HUES6 (cell line): ENCODE measurements around the gene MID1.

Source experiments
- H3K27ac ChIP-seq: 2 replicates; pipeline ENCODE4 v1.7.0; 2013; ENCODE audit warnings: low read depth, mild to moderate bottlenecking, low read length, inconsistent platforms
- H3K27me3 ChIP-seq: 2 replicates; pipeline ENCODE4 v1.6.1; 2013; ENCODE audit warnings: low read length; ENCODE audit not compliant: control insufficient read depth, insufficient read depth
- H3K36me3 ChIP-seq: 2 replicates; pipeline ENCODE4 v1.6.1; 2013; ENCODE audit warnings: low read length; ENCODE audit not compliant: control insufficient read depth, insufficient read depth
- H3K4me1 ChIP-seq: 2 replicates; pipeline ENCODE4 v1.6.1; 2013; ENCODE audit warnings: low read length; ENCODE audit not compliant: control insufficient read depth, insufficient read depth
- H3K4me3 ChIP-seq: 2 replicates; pipeline ENCODE4 v1.5.1; 2013; ENCODE audit warnings: low read depth, low read length
- H3K9ac ChIP-seq: one replicate; pipeline ENCODE4 v1.6.1; 2013; ENCODE audit warnings: mild to moderate bottlenecking, low read length
- H3K9me3 ChIP-seq: 2 replicates; pipeline ENCODE4 v1.6.1; 2013; ENCODE audit warnings: low read depth, low read length; ENCODE audit not compliant: control insufficient read depth, insufficient read depth

Gene MID1

DNA sequence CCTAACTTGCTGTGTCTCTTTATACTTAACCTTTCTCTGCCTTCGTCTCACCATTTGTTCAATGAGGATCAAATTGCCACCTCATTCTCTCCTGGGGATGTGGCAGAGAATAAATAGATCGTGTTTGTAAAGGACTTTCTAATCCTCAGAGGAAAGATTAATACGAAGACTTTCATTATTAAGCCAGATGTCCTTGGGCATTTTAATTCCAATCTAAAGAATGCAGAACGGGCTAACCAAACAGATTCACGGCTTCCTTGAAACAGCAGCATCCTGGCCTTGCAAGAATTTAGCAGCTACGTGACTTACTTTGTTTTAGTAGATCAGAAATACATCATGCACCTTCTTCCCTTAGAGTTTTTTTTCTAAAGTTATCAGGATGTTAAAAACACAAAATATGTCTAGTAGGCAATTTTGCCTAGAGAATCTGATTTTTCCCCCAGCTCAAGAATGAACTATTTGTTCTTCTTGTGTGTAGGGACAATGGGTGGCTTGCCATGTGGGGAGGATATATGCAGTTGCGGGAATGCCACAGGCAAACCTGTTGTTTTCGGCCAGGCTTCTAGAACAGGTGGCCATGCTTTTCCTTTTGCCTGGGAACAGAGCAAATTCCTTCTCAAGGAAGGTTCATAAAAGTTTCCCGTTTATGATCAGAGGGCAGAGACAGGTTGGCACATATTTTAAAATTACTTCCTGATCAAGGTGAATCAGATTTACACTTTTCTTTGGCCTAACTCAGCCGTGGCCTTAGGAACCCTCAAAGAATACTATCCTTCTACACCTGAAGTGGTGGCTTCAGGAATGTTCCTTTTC is 3.0 kb downstream of the MID1 start:
- peaks cover 73% of the 10 kb centered on the region for H3K4me1 ChIP-seq
- H3K27ac ChIP-seq, result peak overlapping the region; percentile 69
- H3K4me3 ChIP-seq, result peak overlapping the region; percentile 75
- no peaks in the 10 kb centered on the region for H3K27me3 ChIP-seq
- no peaks in the 10 kb centered on the region for H3K9me3 ChIP-seq
- H3K36me3 ChIP-seq, result no peaks in the 10 kb centered on the region
- H3K9ac ChIP-seq, result peak overlapping the region; percentile 78

DNA sequence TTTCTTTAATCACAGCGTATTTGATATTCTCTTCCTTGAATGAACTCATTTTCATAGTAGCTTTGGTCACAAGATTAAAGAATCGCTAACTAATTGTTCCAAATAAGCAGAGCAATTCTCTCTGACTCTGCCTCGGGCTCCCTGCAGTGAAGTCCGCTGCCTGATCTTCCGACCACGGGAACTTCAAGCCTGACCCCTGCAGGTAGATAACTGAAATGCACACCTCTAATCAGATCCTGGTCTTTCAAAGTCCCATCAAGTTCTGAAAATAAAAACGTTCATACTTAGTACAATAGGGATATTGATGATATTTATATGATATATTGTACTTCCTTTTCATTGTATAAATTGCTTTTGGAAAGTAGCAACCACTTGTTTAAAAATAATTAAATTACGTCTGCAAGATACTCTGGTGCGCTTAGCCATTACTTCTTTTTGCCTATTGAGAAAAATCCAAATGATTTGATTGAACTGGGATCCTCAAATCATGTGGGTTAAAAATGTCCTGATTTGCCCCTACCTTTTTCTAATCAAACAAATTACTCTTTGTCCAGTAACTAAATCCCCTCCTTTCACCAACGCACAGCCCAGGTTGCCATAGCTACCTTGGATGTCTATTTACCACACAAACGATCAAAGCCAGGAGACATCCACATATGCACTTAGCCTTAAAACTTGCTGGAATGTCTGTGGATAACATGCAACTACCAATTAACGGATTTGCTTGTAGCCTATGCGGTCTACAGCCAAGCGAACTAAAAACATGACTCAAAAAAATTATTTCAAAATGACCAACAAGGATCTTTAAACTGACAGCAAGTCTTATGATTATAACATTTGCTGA is 4.2 kb downstream of the MID1 start:
- H3K27me3 ChIP-seq, result no peaks in the 10 kb centered on the region
- no peaks in the 10 kb centered on the region for H3K9me3 ChIP-seq
- no peaks in the 10 kb centered on the region for H3K36me3 ChIP-seq
- peak overlapping the region; percentile 34 for H3K9ac ChIP-seq
- H3K4me1 ChIP-seq, result peaks cover 72% of the 10 kb centered on the region
- peak overlapping the region; percentile 69 for H3K27ac ChIP-seq
- peak overlapping the region; percentile 75 for H3K4me3 ChIP-seq

GRCh38 chrX:10612215-10612614 is 8.2 kb downstream of the MID1 start:
- Histone ChIP-seq H3K9ac (peak overlapping the region; percentile 27), H3K9me3 (no peaks in the 10 kb centered on the region), H3K27me3 (no peaks in the 10 kb centered on the region), H3K36me3 (no peaks in the 10 kb centered on the region), H3K4me1 (peaks cover 79% of the 10 kb centered on the region), H3K4me3 (0 out of 2 replicates have a peak overlapping the region, but pooled peaks have one; percentile 36), H3K27ac (peak overlapping the region; percentile 92)

GRCh38 chrX:10611441-10612090 is 8.8 kb downstream of the MID1 start:
- no peaks in the 10 kb centered on the region for H3K27me3 ChIP-seq
- peak overlapping the region; percentile 27 for H3K9ac ChIP-seq
- peak overlapping the region; percentile 36 for H3K4me3 ChIP-seq
- peak overlapping the region; percentile 92 for H3K27ac ChIP-seq
- H3K9me3 ChIP-seq, result no peaks in the 10 kb centered on the region
- H3K4me1 ChIP-seq, result peaks cover 73% of the 10 kb centered on the region
- no peaks in the 10 kb centered on the region for H3K36me3 ChIP-seq

DNA sequence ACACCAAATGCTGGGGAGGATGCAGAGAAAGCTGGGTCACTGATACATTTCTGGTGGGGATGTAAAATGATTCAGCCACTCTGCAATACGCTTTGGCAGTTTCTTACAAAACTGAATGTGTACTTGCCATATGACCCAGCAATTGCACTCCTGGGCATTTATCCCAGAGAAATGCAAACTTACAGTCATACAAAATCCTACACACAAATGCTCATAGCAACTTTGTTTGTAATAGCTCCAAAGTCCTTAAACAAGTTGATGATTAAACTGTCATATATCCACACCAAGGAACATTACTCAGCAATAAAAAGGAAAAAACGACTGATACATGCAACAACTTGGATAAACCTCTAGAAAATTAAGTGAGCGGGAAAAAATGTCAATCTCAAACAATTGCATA is 12.3 kb downstream of the MID1 start:
- H3K27ac ChIP-seq, result no peak overlapping the region
- no peak overlapping the region for H3K9ac ChIP-seq
- H3K4me1 ChIP-seq, result peaks cover 69% of the 10 kb centered on the region
- no peaks in the 10 kb centered on the region for H3K27me3 ChIP-seq
- H3K4me3 ChIP-seq, result no peak overlapping the region
- H3K9me3 ChIP-seq, result no peaks in the 10 kb centered on the region
- no peaks in the 10 kb centered on the region for H3K36me3 ChIP-seq

- Histone ChIP-seq H3K27ac (0 out of 2 replicates have a peak overlapping the region, but pooled peaks have one; percentile 6), H3K36me3 (no peaks in the 10 kb centered on the region)
Observed at GRCh38 chrX:10607233-10607632, 13.2 kb downstream of the MID1 start.

DNA sequence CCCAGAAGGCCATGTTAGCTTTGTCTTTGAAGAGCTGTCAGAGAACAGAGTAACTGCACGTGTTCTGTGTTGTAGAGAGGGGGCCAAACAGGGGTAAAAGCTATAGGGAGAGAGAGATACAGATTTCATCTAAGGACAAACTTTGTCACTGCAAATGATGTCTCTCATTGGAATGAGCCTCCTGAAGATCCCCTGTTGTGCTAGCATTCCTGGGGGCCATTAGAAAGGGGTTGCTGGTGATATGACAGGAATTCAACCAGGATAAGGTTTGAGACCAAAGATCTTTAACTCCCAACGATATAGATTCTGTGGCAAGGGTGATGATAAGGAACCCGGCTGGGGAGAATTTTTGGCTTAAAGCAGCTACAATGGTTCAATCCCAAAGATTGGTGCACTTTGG is 16.8 kb downstream of the MID1 start:
- no peaks in the 10 kb centered on the region for H3K27me3 ChIP-seq
- peak overlapping the region; percentile 28; the same call in 1 of the 2 replicates for H3K27ac ChIP-seq
- H3K9me3 ChIP-seq, result no peaks in the 10 kb centered on the region
- no peak overlapping the region for H3K4me3 ChIP-seq
- peaks cover 63% of the 10 kb centered on the region for H3K4me1 ChIP-seq
- H3K9ac ChIP-seq, result no peak overlapping the region
- H3K36me3 ChIP-seq, result no peaks in the 10 kb centered on the region

More at GRCh38 chrX:10607233-10607632, 13.2 kb downstream of the MID1 start:
- no peak overlapping the region for H3K4me3 ChIP-seq
- no peak overlapping the region for H3K9ac ChIP-seq
- peaks cover 69% of the 10 kb centered on the region for H3K4me1 ChIP-seq
- no peaks in the 10 kb centered on the region for H3K27me3 ChIP-seq
- no peaks in the 10 kb centered on the region for H3K9me3 ChIP-seq

- no peaks in the 10 kb centered on the region for H3K27me3 ChIP-seq
- H3K9ac ChIP-seq, result no peak overlapping the region
- no peaks in the 10 kb centered on the region for H3K36me3 ChIP-seq
- no peak overlapping the region for H3K4me3 ChIP-seq
- no peaks in the 10 kb centered on the region for H3K9me3 ChIP-seq
- peaks cover 64% of the 10 kb centered on the region for H3K4me1 ChIP-seq
- no peak overlapping the region for H3K27ac ChIP-seq
Observed at GRCh38 chrX:10602646-10603045, 17.7 kb downstream of the MID1 start.

DNA sequence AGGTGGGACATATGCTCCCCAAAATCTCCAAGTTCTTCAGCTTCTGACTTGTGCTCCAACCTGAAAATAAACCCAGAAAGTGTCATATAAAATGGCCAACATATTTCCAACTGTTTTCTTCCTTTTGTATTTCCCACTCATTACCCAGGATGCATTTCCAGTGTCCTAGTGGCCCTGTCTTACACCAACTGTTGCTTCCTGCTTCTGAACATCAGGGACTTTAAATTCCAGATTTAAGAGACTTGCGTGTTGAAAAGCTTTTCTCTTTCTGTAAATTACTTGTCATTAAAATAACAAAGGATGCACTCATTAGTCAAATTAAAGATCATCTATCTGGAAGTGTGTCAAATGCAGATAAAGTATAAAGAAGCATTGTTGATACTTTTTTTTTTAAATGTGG is 19.9 kb downstream of the MID1 start:
- Histone ChIP-seq H3K9me3 (no peaks in the 10 kb centered on the region), H3K27me3 (no peaks in the 10 kb centered on the region), H3K4me1 (peaks cover 61% of the 10 kb centered on the region), H3K27ac (peak overlapping the region; percentile 71; the same call in 1 of the 2 replicates), H3K9ac (no peak overlapping the region), H3K36me3 (no peaks in the 10 kb centered on the region), H3K4me3 (no peak overlapping the region)

GRCh38 chrX:10598540-10598939 is 21.8 kb downstream of the MID1 start:
- Histone ChIP-seq H3K27me3 (no peaks in the 10 kb centered on the region), H3K4me3 (no peak overlapping the region), H3K36me3 (no peaks in the 10 kb centered on the region), H3K9me3 (no peaks in the 10 kb centered on the region), H3K9ac (no peak overlapping the region), H3K27ac (no peak overlapping the region), H3K4me1 (peaks cover 42% of the 10 kb centered on the region)
